Activated CD8-positive, alpha-beta T cell treated with anti-CD3 and anti-CD28 coated beads for 36 hours (primary cell): ENCODE results near the gene LRP8. TPM values are rescaled to one million over a fixed set of nuclear protein-coding genes. Genes with fewer than 3 reads are reported as not detected.

Source experiments
- ATAC-seq: fragments of 200-7000 bp; cut with Tn5 transposase; one replicate; pipeline ENCODE4 v1.10.0; 2021; ENCODE audit warnings: mild to moderate bottlenecking, moderate library complexity
- CTCF ChIA-PET: fragments of 350-600 bp; sonication (Branson Sonifier 250); formaldehyde crosslinking; loops from one replicate; lab custom pipeline; 2021; ENCODE audit warnings: antibody characterized with exemption; lab: Charles Lee
- POLR2A ChIA-PET: fragments of 350-600 bp; sonication (Branson Sonifier 250); formaldehyde crosslinking; loops from one replicate; lab custom pipeline; 2021; ENCODE audit warnings: antibody characterized with exemption; lab: Charles Lee
- DNase-seq: peaks from one replicate; pipeline ENCODE4 v3.0.0-alpha.2; 2020
- H3K27ac Mint-ChIP-seq: one replicate; pipeline ENCODE4 v1.8.0; 2021; ENCODE audit warnings: mild to moderate bottlenecking, mixed read lengths
- H3K27me3 Mint-ChIP-seq: one replicate; pipeline ENCODE4 v1.8.0; 2021; ENCODE audit warnings: mixed read lengths
- H3K36me3 Mint-ChIP-seq: one replicate; pipeline ENCODE4 v1.8.0; 2021; ENCODE audit warnings: low read depth, mixed read lengths
- H3K4me1 Mint-ChIP-seq: one replicate; pipeline ENCODE4 v1.8.0; 2021; ENCODE audit warnings: low read depth, mixed read lengths
- H3K4me3 Mint-ChIP-seq: one replicate; pipeline ENCODE4 v1.8.0; 2021; ENCODE audit warnings: mild to moderate bottlenecking, moderate library complexity, mixed read lengths
- H3K9me3 Mint-ChIP-seq: one replicate; pipeline ENCODE4 v1.8.0; 2021; ENCODE audit warnings: mixed read lengths
- CTCF ChIP-seq: fragments of 200-600 bp; IDR thresholded peaks from one replicate; pipeline ENCODE4 v1.8.0; 2022; ENCODE audit warnings: antibody characterized with exemption, mild to moderate bottlenecking
- intact Hi-C: fragments of 100-400 bp; cut with micrococcal nuclease; formaldehyde crosslinking; loops from one replicate; pipeline ENCODE4 v1.10.0; 2022
- total RNA-seq, 2 experiments: library from RNA; stranded (reverse); gene quantifications; one replicate each; pipeline ENCODE4 v1.2.3, GENCODE V29; 2021

LRP8 gene
- total RNA-seq, 2 experiments from 2014 or later, result 39.9 to 41.6 TPM

- H3K36me3 Mint-ChIP-seq, result no peaks in the 10 kb centered on the region
- DNase-seq (peak; percentile 99), ATAC-seq (peak; percentile 94)
- H3K27me3 Mint-ChIP-seq, result no peaks in the 10 kb centered on the region
- peak within 1 kb of the TSS; percentile 97 for H3K27ac Mint-ChIP-seq
- H3K9me3 Mint-ChIP-seq, result no peaks in the 10 kb centered on the region
- peak within 1 kb of the TSS; percentile 88 for H3K4me3 Mint-ChIP-seq
- ChIA-PET CTCF (interaction anchor here (1.9 kb wide), 1 partner anchor 38 kb away, joined by 6 read pairs; no protein-coding TSS in a partner anchor), POLR2A (interaction anchor here (0.6 to 3.4 kb wide), 6 partner anchors 8 to 854 kb away, joined by 3 to 15 read pairs (median 5); partner anchors contain the start of gene CPT2)
- intact Hi-C loops, result no loop called here
- peaks cover 20% of the 10 kb centered on the region for H3K4me1 Mint-ChIP-seq
- TF ChIP-seq CTCF, result no peak
Observed at GRCh38 chr1:53220171-53220961, 107.5 kb downstream of the LRP8 start, which contains the start of gene CZIB. Gene CZIB (minus strand): TSS chr1:53220634. CDS start chr1:53220575, 59 bp downstream.

- peaks cover 20% of the 10 kb centered on the region for H3K4me1 Mint-ChIP-seq
- no peak for DNase-seq
- ChIA-PET POLR2A (interaction anchor here (1.1 to 3.4 kb wide), 5 partner anchors 9 to 24 kb away, joined by 3 to 15 read pairs (median 5); partner anchors contain the start of gene CPT2), CTCF (interaction anchor here (1.9 kb wide), 1 partner anchor 37 kb away, joined by 6 read pairs; no protein-coding TSS in a partner anchor)
- H3K36me3 Mint-ChIP-seq, result peaks cover 1% of the 10 kb centered on the region
- no peak for TF ChIP-seq CTCF
- H3K27ac Mint-ChIP-seq, result peak overlapping the region; percentile 97
- intact Hi-C loops, result no loop called here
- no peak for ATAC-seq
- H3K27me3 Mint-ChIP-seq, result no peaks in the 10 kb centered on the region
- H3K4me3 Mint-ChIP-seq, result peak overlapping the region; percentile 88
- H3K9me3 Mint-ChIP-seq, result no peaks in the 10 kb centered on the region
Observed at GRCh38 chr1:53219711-53220110, 108.2 kb downstream of the LRP8 start.

GRCh38 chr1:53218201-53218600 lies 109.7 kb downstream of the LRP8 start:
- Mint-ChIP-seq H3K4me1 (peaks cover 20% of the 10 kb centered on the region), H3K27ac (peak overlapping the region; percentile 68), H3K36me3 (peaks cover 11% of the 10 kb centered on the region), H3K4me3 (no peak overlapping the region), H3K9me3 (no peaks in the 10 kb centered on the region), H3K27me3 (no peaks in the 10 kb centered on the region)
- DNase-seq (no peak), ATAC-seq (no peak)
- ChIA-PET POLR2A (interaction anchor here (3.4 kb wide), 1 partner anchor 22 kb away, joined by 15 read pairs; the partner anchor contains the start of gene CPT2), CTCF (interaction anchor here (1.9 kb wide), 1 partner anchor 36 kb away, joined by 6 read pairs; no protein-coding TSS in a partner anchor)
- intact Hi-C loops, result no loop called here
- no peak for TF ChIP-seq CTCF

GRCh38 chr1:53214376-53214940 lies 113.4 kb downstream of the LRP8 start:
- Mint-ChIP-seq H3K27me3 (no peaks in the 10 kb centered on the region), H3K9me3 (no peaks in the 10 kb centered on the region), H3K27ac (no peak overlapping the region), H3K36me3 (peaks cover 25% of the 10 kb centered on the region), H3K4me1 (peaks cover 9% of the 10 kb centered on the region), H3K4me3 (no peak overlapping the region)
- ChIA-PET POLR2A (interaction anchor here (2.6 kb wide), 1 partner anchor 21 kb away, joined by 8 read pairs; no protein-coding TSS in a partner anchor), CTCF (interaction anchor here (1.5 kb wide), 1 partner anchor 32 kb away, joined by 3 read pairs; no protein-coding TSS in a partner anchor)
- no peak for ATAC-seq
- intact Hi-C loops, result no loop called here
- DNase-seq, result no peak
- TF ChIP-seq CTCF, result no peak
